ENCODE data around the gene MCTP1. TPM values are rescaled to one million over a fixed set of nuclear protein-coding genes. Genes with fewer than 3 reads are reported as not detected.

Gene MCTP1
- total RNA-seq, 1 donor from 2014 or later: 7.8 TPM

- intact Hi-C loops (cut with micrococcal nuclease): no loop called here
- TF ChIP-seq CTCF (IDR thresholded peaks at IDR 0.05; ENCODE audit: borderline replicate concordance): no peak
- no peak for DNase-seq
- Histone ChIP-seq H3K4me3 (no peak overlapping the region), H3K27me3 (ENCODE audit: low read depth) (no peaks in the 10 kb centered on the region), H3K9me3 (replicated peaks) (no peaks in the 10 kb centered on the region), H3K36me3 (no peaks in the 10 kb centered on the region), H3K4me1 (no peaks in the 10 kb centered on the region), H3K27ac (replicated peaks) (no peak overlapping the region)
These were observed 544.6 kb downstream of the MCTP1 start for GRCh38 chr5:94740286-94740685.

GRCh38 chr5:94736498-94736897 lies 548.4 kb downstream of the MCTP1 start:
- no peak overlapping the region for H3K27ac ChIP-seq (replicated peaks)
- TF ChIP-seq CTCF (IDR thresholded peaks at IDR 0.05; ENCODE audit: borderline replicate concordance): no peak
- H3K9me3 ChIP-seq (replicated peaks): no peaks in the 10 kb centered on the region
- H3K4me3 ChIP-seq: no peak overlapping the region
- no peak for DNase-seq
- H3K36me3 ChIP-seq: no peaks in the 10 kb centered on the region
- H3K4me1 ChIP-seq: no peaks in the 10 kb centered on the region
- intact Hi-C loops (cut with micrococcal nuclease): loop anchor here (5.0 kb wide), 1 partner anchor 209 kb away; no protein-coding TSS in a partner anchor
- no peaks in the 10 kb centered on the region for H3K27me3 ChIP-seq (ENCODE audit: low read depth)

- no peaks in the 10 kb centered on the region for H3K4me1 ChIP-seq
- TF ChIP-seq CTCF (IDR thresholded peaks at IDR 0.05; ENCODE audit: borderline replicate concordance): no peak
- DNase-seq: no peak
- no peaks in the 10 kb centered on the region for H3K36me3 ChIP-seq
- no peak overlapping the region for H3K27ac ChIP-seq (replicated peaks)
- H3K4me3 ChIP-seq: no peak overlapping the region
- no peaks in the 10 kb centered on the region for H3K27me3 ChIP-seq (ENCODE audit: low read depth)
- H3K9me3 ChIP-seq (replicated peaks): no peaks in the 10 kb centered on the region
- intact Hi-C loops (cut with micrococcal nuclease): no loop called here
These were observed 553.4 kb downstream of the MCTP1 start for GRCh38 chr5:94731471-94731870.

- intact Hi-C loops (cut with micrococcal nuclease): no loop called here
- H3K27me3 ChIP-seq (ENCODE audit: low read depth): no peaks in the 10 kb centered on the region
- TF ChIP-seq CTCF (IDR thresholded peaks at IDR 0.05; ENCODE audit: borderline replicate concordance): no peak
- no peaks in the 10 kb centered on the region for H3K36me3 ChIP-seq
- H3K27ac ChIP-seq (replicated peaks): no peak overlapping the region
- H3K4me1 ChIP-seq: no peaks in the 10 kb centered on the region
- H3K9me3 ChIP-seq (replicated peaks): no peaks in the 10 kb centered on the region
- DNase-seq: no peak
- H3K4me3 ChIP-seq: no peak overlapping the region
These were observed 559.8 kb downstream of the MCTP1 start for GRCh38 chr5:94725142-94725541.

GRCh38 chr5:94715768-94716167 lies 569.1 kb downstream of the MCTP1 start:
- peak; percentile 41 for DNase-seq
- Histone ChIP-seq H3K27ac (replicated peaks) (no peak overlapping the region), H3K27me3 (ENCODE audit: low read depth) (no peaks in the 10 kb centered on the region), H3K9me3 (replicated peaks) (peaks cover 12% of the 10 kb centered on the region), H3K4me3 (no peak overlapping the region), H3K36me3 (peaks cover 9% of the 10 kb centered on the region), H3K4me1 (no peaks in the 10 kb centered on the region)
- TF ChIP-seq CTCF (IDR thresholded peaks at IDR 0.05; ENCODE audit: borderline replicate concordance): no peak
- intact Hi-C loops (cut with micrococcal nuclease): no loop called here

GRCh38 chr5:94711785-94712184 lies 573.1 kb downstream of the MCTP1 start:
- H3K27ac ChIP-seq (replicated peaks): no peak overlapping the region
- intact Hi-C loops (cut with micrococcal nuclease): no loop called here
- no peak overlapping the region for H3K4me3 ChIP-seq
- peaks cover 25% of the 10 kb centered on the region for H3K36me3 ChIP-seq
- no peaks in the 10 kb centered on the region for H3K9me3 ChIP-seq (replicated peaks)
- H3K27me3 ChIP-seq (ENCODE audit: low read depth): no peaks in the 10 kb centered on the region
- TF ChIP-seq CTCF (IDR thresholded peaks at IDR 0.05; ENCODE audit: borderline replicate concordance): no peak
- DNase-seq: no peak
- H3K4me1 ChIP-seq: no peaks in the 10 kb centered on the region

All from left ventricle myocardium inferior (tissue), 1 donor.